ENCODE data around the gene ESPL1. TPM values are rescaled to one million over a fixed set of nuclear protein-coding genes. Genes with fewer than 3 reads are reported as not detected.
"Not testable (repeated sequence)": the region's sequence is repeated elsewhere in the genome, so short reads cannot be mapped to it uniquely, and the experiment has no call there.

ESPL1 gene
- total RNA-seq, 1 donor from 2014 or later: 0.16 TPM

DNA sequence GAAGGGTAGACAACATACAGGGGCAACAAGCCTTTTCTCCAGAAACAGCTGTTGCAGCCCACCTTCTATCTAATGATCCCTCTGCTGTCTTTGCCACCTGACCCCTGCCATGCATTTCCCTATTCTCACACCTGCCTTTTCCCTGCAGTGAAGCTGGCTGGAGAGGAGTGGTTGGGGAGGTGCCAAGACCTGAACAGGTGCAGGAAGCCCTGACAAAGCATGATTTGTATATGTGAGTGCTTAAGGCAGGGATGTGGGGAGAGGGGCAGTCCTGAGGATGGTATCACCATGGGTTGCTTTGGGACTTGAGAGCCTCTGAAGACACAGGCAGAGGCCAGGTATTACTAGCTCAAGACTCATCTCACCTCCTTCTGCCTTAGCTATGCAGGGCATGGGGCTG, 24.3 kb downstream of the ESPL1 start:
- no peak for DNase-seq (ENCODE audit: low spot score)
- intact Hi-C loops (cut with DNase I): no loop called here

DNA sequence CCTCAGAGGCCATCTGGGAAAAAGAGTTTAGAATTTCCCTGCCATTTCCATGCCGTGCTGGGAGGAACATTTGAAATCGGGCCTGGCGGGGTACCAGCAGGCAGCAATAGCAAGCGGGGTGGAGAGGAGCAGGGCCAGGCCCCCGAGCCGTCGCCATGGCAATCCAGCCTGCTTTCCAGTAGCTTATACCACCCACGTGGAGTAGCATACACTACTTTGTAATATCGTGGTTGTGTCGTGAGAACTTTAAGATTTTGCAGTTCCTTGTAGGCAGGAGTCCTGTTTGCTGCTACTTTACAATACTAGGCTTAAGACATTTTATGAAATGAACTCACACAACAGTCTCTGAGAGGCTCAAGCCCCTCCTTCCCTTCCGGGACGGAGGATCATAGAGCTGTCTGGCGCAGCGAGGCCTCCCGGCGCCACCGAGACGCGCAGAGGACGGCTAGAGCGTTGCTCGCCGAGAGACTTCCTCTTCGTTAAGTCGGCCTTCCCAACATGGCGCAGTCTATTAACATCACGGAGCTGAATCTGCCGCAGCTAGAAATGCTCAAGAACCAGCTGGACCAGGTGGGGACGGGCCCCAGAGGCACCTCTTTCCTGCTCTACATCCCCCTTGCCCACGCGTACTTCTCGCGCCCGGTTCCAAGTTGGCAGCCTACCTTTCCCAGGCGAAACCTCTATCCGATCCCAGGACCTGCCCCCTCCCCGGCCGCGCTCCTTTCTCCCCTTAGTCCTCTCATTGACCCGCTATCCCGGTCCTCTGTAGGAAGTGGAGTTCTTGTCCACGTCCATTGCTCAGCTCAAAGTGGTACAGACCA, 27.2 kb downstream of the ESPL1 start, which contains the start of gene PFDN5:
Gene PFDN5, plus strand, starts transcription at position 473 of the 821 bp plus-strand sequence. Its CDS starts 26 bp downstream, at position 499.
- intact Hi-C loops (cut with DNase I): loop anchor here (2.0 kb wide), 1 partner anchor 26 kb away; the partner anchor contains the start of gene AAAS
- DNase-seq (ENCODE audit: low spot score): peak; percentile 96

DNA sequence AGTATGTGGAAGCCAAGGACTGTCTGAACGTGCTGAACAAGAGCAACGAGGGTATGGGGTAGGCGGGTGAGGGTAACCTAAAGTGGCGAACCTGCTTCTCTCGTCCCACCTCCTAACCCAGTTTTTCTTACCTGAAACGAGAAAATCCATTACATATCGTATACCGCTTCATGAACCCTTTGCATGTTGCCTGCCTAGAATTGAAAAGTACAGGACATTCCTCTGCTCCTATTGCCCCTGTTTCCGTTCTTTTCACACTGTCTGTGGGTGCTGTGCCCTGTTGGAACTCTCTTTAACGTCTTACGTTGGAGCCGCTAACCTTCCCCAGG, 27.8 kb downstream of the ESPL1 start:
- no peak for DNase-seq (ENCODE audit: low spot score)
- intact Hi-C loops (cut with DNase I): loop anchor here (2.0 kb wide), 1 partner anchor 25 kb away; the partner anchor contains the start of gene AAAS

DNA sequence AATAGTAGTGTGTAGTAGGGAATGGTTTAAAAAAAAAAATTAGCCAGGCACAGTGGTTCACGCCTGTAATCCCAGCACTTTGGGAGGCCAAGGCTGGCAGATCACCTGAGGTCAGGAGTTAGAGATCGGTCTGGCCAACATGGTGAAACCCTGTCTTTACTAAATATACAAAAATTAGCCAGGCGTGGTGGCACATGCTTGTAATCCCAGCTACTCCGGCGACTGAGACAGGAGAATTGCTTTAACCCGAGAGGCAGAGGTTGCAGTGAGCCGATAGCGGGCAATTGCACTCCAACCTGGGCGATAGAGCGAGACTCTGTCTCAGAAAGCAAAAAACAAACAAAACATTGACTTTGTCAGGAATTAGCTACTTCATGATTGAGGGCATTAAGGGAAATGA, 29.0 kb downstream of the ESPL1 start:
- intact Hi-C loops (cut with DNase I); DNase-seq (ENCODE audit: low spot score): not testable (repeated sequence)

DNA sequence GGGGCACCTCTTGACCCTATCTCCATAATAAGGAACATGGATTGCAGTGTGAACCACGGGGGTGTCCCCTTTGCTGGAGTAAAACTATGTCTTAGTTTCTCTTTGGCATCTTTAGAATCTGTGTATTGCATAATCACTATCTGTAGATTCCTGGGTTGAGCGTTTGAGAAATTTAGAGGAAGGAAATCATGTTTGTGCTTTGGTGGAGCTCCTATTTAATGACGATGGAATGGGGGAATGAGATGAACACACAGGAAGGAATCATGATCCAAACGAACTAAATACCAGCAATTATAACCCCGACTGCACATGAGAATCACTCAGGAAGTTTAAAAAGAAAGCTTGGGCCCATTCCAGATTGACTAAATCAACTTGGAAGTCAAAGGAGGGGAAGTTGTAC, 30.1 kb downstream of the ESPL1 start:
- intact Hi-C loops (cut with DNase I): no loop called here

DNA sequence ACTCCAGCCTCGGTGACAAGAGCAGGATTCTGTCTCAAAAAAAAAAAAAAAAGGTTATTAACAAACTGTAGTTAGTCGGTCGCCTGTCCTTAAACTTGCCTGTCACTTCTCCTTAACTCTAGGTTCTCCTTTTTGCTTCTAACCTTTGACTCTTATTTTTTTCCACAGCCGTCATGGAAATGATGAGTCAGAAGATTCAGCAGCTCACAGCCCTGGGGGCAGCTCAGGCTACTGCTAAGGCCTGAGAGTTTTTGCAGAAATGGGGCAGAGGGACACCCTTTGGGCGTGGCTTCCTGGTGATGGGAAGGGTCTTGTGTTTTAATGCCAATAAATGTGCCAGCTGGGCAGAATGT, 31.0 kb downstream of the ESPL1 start:
- intact Hi-C loops (cut with DNase I): no loop called here
- no peak for DNase-seq (ENCODE audit: low spot score)

More for the DNA sequence above, 30.1 kb downstream of the ESPL1 start:
- no peak for DNase-seq (ENCODE audit: low spot score)

DNA sequence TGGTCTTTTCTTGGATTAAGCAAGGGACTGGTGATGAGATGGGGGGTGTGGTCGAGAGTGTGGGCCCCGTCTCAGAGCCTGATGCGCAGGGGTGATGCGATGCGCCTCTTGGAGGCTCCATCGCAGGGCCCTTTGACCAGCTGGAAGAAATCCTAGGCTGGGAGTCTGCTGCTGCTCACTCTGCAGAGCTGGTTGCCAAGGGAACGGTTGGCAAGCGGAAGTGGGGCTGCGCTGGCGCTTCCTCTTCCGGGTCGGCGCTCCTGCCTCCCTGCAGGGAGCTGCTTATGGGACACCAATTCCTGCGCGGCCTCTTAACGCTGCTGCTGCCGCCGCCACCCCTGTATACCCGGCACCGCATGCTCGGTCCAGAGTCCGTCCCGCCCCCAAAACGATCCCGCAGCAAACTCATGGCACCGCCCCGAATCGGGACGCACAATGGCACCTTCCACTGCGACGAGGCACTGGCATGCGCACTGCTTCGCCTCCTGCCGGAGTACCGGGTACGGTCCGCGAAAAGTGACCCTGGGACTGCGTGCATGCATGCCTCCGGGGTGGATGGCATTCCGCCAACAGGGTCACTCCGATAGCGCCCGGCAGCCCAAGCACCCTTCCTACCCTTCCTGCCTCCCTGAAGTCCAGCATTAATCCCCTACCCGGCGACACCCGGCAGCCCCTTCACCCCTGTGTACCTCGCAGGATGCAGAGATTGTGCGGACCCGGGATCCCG, 31.5 kb downstream of the ESPL1 start, which contains the start of gene MYG1:
Gene MYG1, plus strand, starts transcription at position 242 of the 727 bp plus-strand sequence. Its CDS starts 43 bp downstream, at position 285.
- peak; percentile 95 for DNase-seq (ENCODE audit: low spot score)
- intact Hi-C loops (cut with DNase I): no loop called here

DNA sequence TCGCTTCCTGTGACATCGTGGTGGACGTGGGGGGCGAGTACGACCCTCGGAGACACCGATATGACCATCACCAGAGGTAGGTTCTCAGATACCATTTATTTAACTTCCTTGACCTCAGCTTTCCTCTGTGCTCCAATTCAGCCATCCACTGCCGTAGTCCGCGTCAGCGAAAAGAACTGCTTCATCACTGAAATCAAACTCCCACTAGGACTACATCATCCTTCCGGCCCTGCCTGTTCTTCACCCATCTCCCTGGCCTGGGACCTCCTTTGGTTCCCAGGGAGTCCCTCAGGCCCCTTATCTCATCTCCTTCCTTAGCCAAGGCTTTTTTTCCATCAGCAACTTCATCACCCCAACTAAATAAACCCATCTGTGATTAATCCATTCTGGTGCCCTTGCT, 32.1 kb downstream of the ESPL1 start:
- intact Hi-C loops (cut with DNase I): no loop called here
- no peak for DNase-seq (ENCODE audit: low spot score)

DNA sequence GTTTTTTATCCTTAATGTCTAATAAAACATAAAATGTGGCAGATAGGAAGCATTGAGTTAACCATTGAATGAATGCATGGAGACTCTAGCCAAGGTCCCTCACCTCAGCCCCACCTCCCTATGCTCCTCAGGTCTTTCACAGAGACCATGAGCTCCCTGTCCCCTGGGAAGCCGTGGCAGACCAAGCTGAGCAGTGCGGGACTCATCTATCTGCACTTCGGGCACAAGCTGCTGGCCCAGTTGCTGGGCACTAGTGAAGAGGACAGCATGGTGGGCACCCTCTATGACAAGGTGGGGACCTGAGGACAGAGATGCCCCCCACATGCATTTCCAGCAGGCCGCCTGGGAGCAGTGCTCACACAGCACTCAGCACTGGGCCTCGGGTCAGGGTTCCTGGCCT, 34.8 kb downstream of the ESPL1 start:
- intact Hi-C loops (cut with DNase I): no loop called here
- DNase-seq (ENCODE audit: low spot score): no peak

DNA sequence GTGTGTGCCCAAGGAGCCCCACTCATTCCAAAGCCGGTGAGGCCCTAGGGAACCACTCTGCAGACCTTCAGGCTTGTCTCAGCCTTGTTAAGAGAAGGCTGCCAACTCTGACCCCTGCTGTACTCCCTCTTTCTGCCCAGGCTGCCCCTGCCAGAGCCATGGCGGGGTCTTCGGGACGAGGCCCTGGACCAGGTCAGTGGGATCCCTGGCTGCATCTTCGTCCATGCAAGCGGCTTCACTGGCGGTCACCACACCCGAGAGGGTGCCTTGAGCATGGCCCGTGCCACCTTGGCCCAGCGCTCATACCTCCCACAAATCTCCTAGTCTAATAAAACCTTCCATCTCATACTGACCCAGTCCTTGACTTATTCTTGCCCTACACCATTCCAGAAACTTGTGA, 38.7 kb downstream of the ESPL1 start:
- intact Hi-C loops (cut with DNase I): no loop called here
- DNase-seq (ENCODE audit: low spot score): no peak

DNA sequence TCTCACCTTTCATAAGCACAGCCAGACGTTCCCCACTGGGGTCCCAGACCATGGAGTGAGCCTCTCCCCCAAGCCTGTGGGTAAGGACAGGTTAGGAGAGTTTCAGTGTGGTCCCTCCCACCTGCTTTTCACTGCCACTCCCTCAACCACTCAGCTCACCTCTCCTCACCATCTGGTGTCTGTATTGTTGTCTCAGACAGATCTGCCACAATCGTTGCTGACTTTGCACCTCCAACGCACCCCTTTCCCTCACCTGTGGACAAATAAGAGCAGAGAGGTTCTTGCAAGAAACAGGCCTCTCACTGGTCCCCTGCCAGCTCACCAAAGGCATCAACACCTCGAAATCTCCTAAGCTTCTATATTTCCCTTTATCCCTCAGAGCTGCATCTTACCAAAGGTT, 40.2 kb downstream of the ESPL1 start:
- intact Hi-C loops (cut with DNase I): no loop called here
- no peak for DNase-seq (ENCODE audit: low spot score)

DNA sequence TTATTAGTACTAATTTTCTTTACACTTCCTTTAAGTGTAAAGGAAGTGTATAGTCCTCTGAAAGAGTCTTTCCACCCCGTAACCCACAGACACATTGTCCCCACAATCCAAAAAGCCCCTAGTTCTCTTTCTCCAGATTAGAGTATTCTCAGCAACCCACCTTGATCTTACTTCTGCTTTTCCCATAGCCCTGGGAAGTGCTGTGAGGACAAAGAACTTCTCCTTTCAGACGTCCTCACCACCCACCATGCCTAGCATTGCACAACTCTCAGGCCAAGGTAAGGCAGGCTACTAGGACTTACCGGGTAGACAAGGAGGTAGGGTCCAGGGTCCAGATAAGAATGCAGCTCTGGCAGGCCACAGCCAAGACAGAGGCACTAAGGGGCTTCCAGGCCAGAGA, 45.9 kb downstream of the ESPL1 start:
- intact Hi-C loops (cut with DNase I): no loop called here
- no peak for DNase-seq (ENCODE audit: low spot score)

DNA sequence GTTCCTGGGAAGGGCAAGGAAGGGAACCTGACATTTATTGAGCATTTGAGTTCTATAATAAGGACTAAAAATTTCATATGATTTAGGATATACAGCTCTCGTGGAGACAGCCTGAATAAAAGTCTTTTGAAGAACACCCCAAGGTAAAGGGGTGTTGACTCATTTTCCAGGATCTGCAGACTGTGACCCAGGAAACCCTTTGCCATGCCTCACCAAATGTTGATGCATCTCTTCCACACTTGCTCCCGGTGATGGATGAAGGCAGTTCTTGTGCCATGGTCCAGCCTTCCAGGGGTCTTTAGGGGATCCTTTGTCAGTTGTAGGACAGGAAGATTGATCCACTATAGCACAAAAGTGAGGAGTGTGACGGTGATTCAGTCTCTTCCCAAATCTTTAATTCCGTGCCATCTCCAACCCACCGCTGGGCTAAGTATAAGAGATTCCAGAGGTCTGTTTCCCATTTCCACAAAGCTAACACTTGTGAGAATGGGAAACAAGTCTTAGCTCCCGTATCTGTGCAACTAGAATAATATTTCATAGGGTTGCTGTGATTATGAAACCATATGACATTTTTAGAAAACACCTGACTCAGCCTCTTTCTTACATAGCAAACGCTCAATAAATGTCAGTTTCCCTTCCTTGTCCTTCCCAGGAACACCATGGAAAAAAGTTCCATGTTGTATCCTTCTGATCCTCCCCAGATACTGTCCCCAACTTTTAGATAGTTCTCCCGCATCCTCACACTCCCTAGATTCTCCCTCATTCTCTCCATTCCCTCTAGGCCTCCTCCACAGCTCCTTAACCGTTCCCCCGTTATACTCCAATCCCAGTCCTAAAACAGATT, 52.5 kb downstream of the ESPL1 start:
- intact Hi-C loops (cut with DNase I): loop anchor here (2.0 to 5.0 kb wide), 2 partner anchors 26 to 62 kb away; partner anchors contain the start of genes PFDN5 and SP1

DNA sequence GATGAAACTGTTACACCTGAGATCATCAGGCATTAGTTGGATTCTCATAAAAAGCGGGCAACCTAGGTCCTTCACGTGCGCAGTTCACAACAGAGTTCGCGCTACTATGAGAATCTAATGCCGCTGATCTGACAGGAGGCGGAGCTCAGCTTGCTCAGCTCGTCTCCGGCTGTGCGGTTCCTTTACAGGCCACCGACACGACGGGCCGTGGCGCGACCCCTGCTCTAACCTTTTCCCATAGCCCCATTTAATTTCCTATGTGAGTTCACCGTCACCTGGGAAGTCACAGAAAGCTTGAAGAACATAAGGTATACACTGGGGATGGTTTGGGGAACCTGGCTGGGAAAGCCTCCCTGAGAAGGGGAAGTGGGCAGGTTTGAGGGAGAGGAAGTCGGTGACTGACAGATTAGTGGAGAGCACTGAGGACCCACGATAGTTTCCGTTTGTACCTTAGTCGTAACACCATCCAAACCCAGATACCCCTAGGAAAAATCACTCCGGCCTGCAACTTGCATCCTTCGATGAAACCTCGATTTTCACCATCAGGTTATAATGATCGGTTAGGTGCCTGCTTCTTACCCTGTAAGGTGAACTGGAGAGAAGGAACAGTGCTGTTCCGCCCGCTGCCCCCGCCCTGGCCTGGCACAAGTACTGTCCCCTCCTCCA, 56.1 kb downstream of the ESPL1 start:
- intact Hi-C loops (cut with DNase I): loop anchor here (1.0 to 5.0 kb wide), 2 partner anchors 21 to 58 kb away; partner anchors contain the start of gene SP1
- DNase-seq (ENCODE audit: low spot score): peak; percentile 82

More for the DNA sequence above, 52.5 kb downstream of the ESPL1 start:
- no peak for DNase-seq (ENCODE audit: low spot score)

DNA sequence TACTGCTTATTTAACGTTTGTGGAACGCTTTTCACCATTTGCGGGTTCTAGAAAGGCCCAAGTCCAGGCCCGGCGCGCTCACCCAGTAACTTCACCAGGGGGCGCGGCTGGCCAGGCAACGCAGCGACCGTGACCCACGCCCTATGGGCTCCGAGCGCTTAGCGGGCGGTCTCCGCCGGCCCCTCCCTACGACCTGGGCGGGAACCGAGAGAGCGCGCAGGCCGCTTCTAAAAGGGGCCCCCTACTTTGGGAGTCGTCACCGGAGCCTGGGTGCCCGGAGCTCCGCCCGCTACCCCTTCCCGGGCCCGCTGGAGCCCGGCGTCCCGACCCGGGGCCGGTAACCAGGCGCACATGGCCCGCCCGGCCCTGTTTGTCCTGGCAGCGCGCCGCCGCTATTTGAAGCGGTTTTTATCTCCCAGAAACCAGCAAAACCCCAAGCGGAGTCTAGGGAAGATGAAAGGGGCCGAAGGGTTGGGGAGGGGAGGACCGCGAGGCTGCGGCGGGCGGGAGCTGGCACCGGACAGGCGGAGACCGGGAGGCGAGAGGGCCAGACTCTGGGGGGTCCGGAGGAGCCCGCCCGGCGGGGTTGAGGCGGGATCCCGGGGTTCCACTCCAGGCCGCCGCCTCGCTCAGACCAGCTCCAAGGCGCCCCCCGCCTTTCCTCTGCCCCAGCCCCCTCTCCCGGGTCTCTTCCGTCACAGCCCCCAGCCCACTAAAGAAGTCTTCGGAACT, 56.8 kb downstream of the ESPL1 start:
- DNase-seq (ENCODE audit: low spot score): peak; percentile 95
- intact Hi-C loops (cut with DNase I): loop anchor here (1.0 to 5.0 kb wide), 2 partner anchors 20 to 57 kb away; partner anchors contain the start of gene SP1

DNA sequence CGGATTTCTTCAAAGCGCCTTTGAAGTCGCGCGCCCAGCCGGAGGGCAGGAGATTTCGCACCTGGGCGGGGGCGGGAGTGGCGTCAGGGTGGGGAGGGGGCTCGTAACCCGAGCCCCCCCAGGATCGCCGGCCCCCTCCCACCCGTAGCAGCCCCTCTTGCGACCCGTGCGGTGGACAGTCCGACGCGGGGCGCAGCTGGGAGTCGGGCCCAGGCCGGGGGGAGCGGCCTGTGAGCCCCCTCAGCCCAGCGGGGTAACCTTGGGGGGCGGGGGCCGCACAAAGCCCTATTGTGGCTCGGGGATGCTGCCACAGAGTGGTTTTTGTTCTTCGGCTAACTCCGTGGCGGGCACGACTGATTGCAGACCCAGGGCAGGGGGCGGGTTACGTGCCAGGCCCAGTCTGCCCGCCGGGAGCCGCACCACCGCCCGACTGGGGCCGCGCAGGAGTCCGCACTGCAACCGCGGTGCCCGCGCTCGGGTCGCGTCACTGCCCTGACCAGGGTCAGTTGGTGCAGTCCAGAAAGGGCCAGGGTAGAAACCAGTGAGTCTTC, 57.5 kb downstream of the ESPL1 start:
- no peak for DNase-seq (ENCODE audit: low spot score)
- intact Hi-C loops (cut with DNase I): no loop called here

DNA sequence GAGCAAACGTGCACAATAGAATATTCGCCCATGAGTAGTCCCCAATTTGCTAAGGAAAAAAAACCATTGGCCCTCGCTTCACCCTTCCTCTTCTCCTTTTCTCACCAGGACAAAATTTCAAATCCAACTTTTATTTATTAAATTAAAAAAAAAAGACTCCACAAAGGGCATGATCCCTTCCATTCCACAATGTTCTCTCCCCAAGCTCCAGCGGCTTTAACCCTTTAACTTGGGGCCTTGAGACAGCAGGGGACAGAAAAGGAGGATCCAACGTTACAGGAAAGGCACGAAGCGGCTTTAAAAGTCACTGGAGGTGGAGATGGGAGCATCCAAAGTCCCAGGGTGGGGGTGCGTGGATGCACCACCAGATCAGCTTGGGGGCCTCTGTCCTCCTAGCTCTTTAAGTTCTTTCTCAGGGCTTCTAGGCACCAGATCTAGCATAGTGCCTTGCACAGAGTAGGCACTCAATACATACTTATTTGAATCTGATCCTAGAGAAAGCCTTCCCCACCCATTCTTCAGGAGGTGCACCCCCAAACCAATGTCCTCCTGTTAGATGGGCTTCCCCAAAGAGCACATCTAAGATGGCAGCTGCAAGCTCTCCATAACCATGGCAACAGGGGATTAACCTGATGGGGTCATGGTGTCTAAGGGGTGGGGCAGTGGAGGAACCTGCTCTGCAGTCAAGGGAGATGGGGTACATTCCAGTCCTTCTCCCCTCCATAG, 58.5 kb downstream of the ESPL1 start:
- no peak for DNase-seq (ENCODE audit: low spot score)
- intact Hi-C loops (cut with DNase I): no loop called here
